ENCODE measurements around the gene HDAC4.

Gene HDAC4

GRCh38 chr2:239141021-239141760, 259.6 kb downstream of the HDAC4 start:
- no peak overlapping the region for H3K4me3 ChIP-seq (ENCODE audit: low read depth, low read length)
- no peak overlapping the region for H3K9ac ChIP-seq (ENCODE audit: low read depth, low read length)
- no peaks in the 10 kb centered on the region for H3K27me3 ChIP-seq (ENCODE audit: control insufficient read depth, insufficient read depth, low read length)
- no peaks in the 10 kb centered on the region for H3K9me3 ChIP-seq (ENCODE audit: control insufficient read depth, insufficient read depth, low read length)
- H3K36me3 ChIP-seq (ENCODE audit: control insufficient read depth, insufficient read depth, low read length), result peaks cover 15% of the 10 kb centered on the region
- no peaks in the 10 kb centered on the region for H3K4me1 ChIP-seq (ENCODE audit: control insufficient read depth, insufficient read depth, low read length)

GRCh38 chr2:239140346-239141020, 260.3 kb downstream of the HDAC4 start:
- no peaks in the 10 kb centered on the region for H3K27me3 ChIP-seq (ENCODE audit: control insufficient read depth, insufficient read depth, low read length)
- no peak overlapping the region for H3K4me3 ChIP-seq (ENCODE audit: low read depth, low read length)
- no peak overlapping the region for H3K9ac ChIP-seq (ENCODE audit: low read depth, low read length)
- peaks cover 15% of the 10 kb centered on the region for H3K36me3 ChIP-seq (ENCODE audit: control insufficient read depth, insufficient read depth, low read length)
- H3K4me1 ChIP-seq (ENCODE audit: control insufficient read depth, insufficient read depth, low read length), result no peaks in the 10 kb centered on the region
- H3K9me3 ChIP-seq (ENCODE audit: control insufficient read depth, insufficient read depth, low read length), result no peaks in the 10 kb centered on the region

GRCh38 chr2:239139566-239139965, 261.3 kb downstream of the HDAC4 start:
- Histone ChIP-seq H3K4me3 (ENCODE audit: low read depth, low read length) (no peak overlapping the region), H3K27me3 (ENCODE audit: control insufficient read depth, insufficient read depth, low read length) (no peaks in the 10 kb centered on the region), H3K9me3 (ENCODE audit: control insufficient read depth, insufficient read depth, low read length) (no peaks in the 10 kb centered on the region), H3K36me3 (ENCODE audit: control insufficient read depth, insufficient read depth, low read length) (peaks cover 15% of the 10 kb centered on the region), H3K9ac (ENCODE audit: low read depth, low read length) (no peak overlapping the region), H3K4me1 (ENCODE audit: control insufficient read depth, insufficient read depth, low read length) (no peaks in the 10 kb centered on the region)

GRCh38 chr2:239139101-239139500, 261.7 kb downstream of the HDAC4 start:
- Histone ChIP-seq H3K9me3 (ENCODE audit: control insufficient read depth, insufficient read depth, low read length) (no peaks in the 10 kb centered on the region), H3K27me3 (ENCODE audit: control insufficient read depth, insufficient read depth, low read length) (no peaks in the 10 kb centered on the region), H3K4me1 (ENCODE audit: control insufficient read depth, insufficient read depth, low read length) (no peaks in the 10 kb centered on the region), H3K36me3 (ENCODE audit: control insufficient read depth, insufficient read depth, low read length) (peaks cover 14% of the 10 kb centered on the region), H3K9ac (ENCODE audit: low read depth, low read length) (no peak overlapping the region), H3K4me3 (ENCODE audit: low read depth, low read length) (no peak overlapping the region)

GRCh38 chr2:239138610-239139009, 262.2 kb downstream of the HDAC4 start:
- no peaks in the 10 kb centered on the region for H3K27me3 ChIP-seq (ENCODE audit: control insufficient read depth, insufficient read depth, low read length)
- no peak overlapping the region for H3K9ac ChIP-seq (ENCODE audit: low read depth, low read length)
- peaks cover 17% of the 10 kb centered on the region for H3K36me3 ChIP-seq (ENCODE audit: control insufficient read depth, insufficient read depth, low read length)
- no peaks in the 10 kb centered on the region for H3K4me1 ChIP-seq (ENCODE audit: control insufficient read depth, insufficient read depth, low read length)
- H3K9me3 ChIP-seq (ENCODE audit: control insufficient read depth, insufficient read depth, low read length), result no peaks in the 10 kb centered on the region
- H3K4me3 ChIP-seq (ENCODE audit: low read depth, low read length), result no peak overlapping the region

GRCh38 chr2:239137898-239138283, 262.9 kb downstream of the HDAC4 start:
- Histone ChIP-seq H3K27me3 (ENCODE audit: control insufficient read depth, insufficient read depth, low read length) (no peaks in the 10 kb centered on the region), H3K4me1 (ENCODE audit: control insufficient read depth, insufficient read depth, low read length) (no peaks in the 10 kb centered on the region), H3K36me3 (ENCODE audit: control insufficient read depth, insufficient read depth, low read length) (peaks cover 16% of the 10 kb centered on the region), H3K9me3 (ENCODE audit: control insufficient read depth, insufficient read depth, low read length) (no peaks in the 10 kb centered on the region), H3K4me3 (ENCODE audit: low read depth, low read length) (no peak overlapping the region), H3K9ac (ENCODE audit: low read depth, low read length) (no peak overlapping the region)

GRCh38 chr2:239137165-239137897, 263.5 kb downstream of the HDAC4 start:
- Histone ChIP-seq H3K9me3 (ENCODE audit: control insufficient read depth, insufficient read depth, low read length) (no peaks in the 10 kb centered on the region), H3K4me1 (ENCODE audit: control insufficient read depth, insufficient read depth, low read length) (no peaks in the 10 kb centered on the region), H3K27me3 (ENCODE audit: control insufficient read depth, insufficient read depth, low read length) (no peaks in the 10 kb centered on the region), H3K36me3 (ENCODE audit: control insufficient read depth, insufficient read depth, low read length) (peaks cover 21% of the 10 kb centered on the region), H3K9ac (ENCODE audit: low read depth, low read length) (no peak overlapping the region), H3K4me3 (ENCODE audit: low read depth, low read length) (no peak overlapping the region)

GRCh38 chr2:239136762-239137161, 264.1 kb downstream of the HDAC4 start:
- Histone ChIP-seq H3K27me3 (ENCODE audit: control insufficient read depth, insufficient read depth, low read length) (no peaks in the 10 kb centered on the region), H3K4me3 (ENCODE audit: low read depth, low read length) (no peak overlapping the region), H3K4me1 (ENCODE audit: control insufficient read depth, insufficient read depth, low read length) (no peaks in the 10 kb centered on the region), H3K9ac (ENCODE audit: low read depth, low read length) (no peak overlapping the region), H3K36me3 (ENCODE audit: control insufficient read depth, insufficient read depth, low read length) (peaks cover 20% of the 10 kb centered on the region), H3K9me3 (ENCODE audit: control insufficient read depth, insufficient read depth, low read length) (no peaks in the 10 kb centered on the region)

- no peaks in the 10 kb centered on the region for H3K9me3 ChIP-seq (ENCODE audit: control insufficient read depth, insufficient read depth, low read length)
- no peaks in the 10 kb centered on the region for H3K27me3 ChIP-seq (ENCODE audit: control insufficient read depth, insufficient read depth, low read length)
- peaks cover 23% of the 10 kb centered on the region for H3K36me3 ChIP-seq (ENCODE audit: control insufficient read depth, insufficient read depth, low read length)
These were observed 264.6 kb downstream of the HDAC4 start for GRCh38 chr2:239136203-239136602.

GRCh38 chr2:239135531-239135930, 265.3 kb downstream of the HDAC4 start:
- H3K27me3 ChIP-seq (ENCODE audit: control insufficient read depth, insufficient read depth, low read length), result no peaks in the 10 kb centered on the region
- H3K36me3 ChIP-seq (ENCODE audit: control insufficient read depth, insufficient read depth, low read length), result peaks cover 27% of the 10 kb centered on the region
- no peaks in the 10 kb centered on the region for H3K4me1 ChIP-seq (ENCODE audit: control insufficient read depth, insufficient read depth, low read length)
- no peak overlapping the region for H3K9ac ChIP-seq (ENCODE audit: low read depth, low read length)
- no peaks in the 10 kb centered on the region for H3K9me3 ChIP-seq (ENCODE audit: control insufficient read depth, insufficient read depth, low read length)
- no peak overlapping the region for H3K4me3 ChIP-seq (ENCODE audit: low read depth, low read length)

More at GRCh38 chr2:239136203-239136602, 264.6 kb downstream of the HDAC4 start:
- no peak overlapping the region for H3K9ac ChIP-seq (ENCODE audit: low read depth, low read length)
- no peak overlapping the region for H3K4me3 ChIP-seq (ENCODE audit: low read depth, low read length)
- no peaks in the 10 kb centered on the region for H3K4me1 ChIP-seq (ENCODE audit: control insufficient read depth, insufficient read depth, low read length)

- Histone ChIP-seq H3K9me3 (ENCODE audit: control insufficient read depth, insufficient read depth, low read length) (no peaks in the 10 kb centered on the region), H3K4me1 (ENCODE audit: control insufficient read depth, insufficient read depth, low read length) (no peaks in the 10 kb centered on the region), H3K4me3 (ENCODE audit: low read depth, low read length) (no peak overlapping the region), H3K27me3 (ENCODE audit: control insufficient read depth, insufficient read depth, low read length) (no peaks in the 10 kb centered on the region), H3K36me3 (ENCODE audit: control insufficient read depth, insufficient read depth, low read length) (peaks cover 24% of the 10 kb centered on the region), H3K9ac (ENCODE audit: low read depth, low read length) (no peak overlapping the region)
These were observed 266.8 kb downstream of the HDAC4 start for GRCh38 chr2:239133945-239134570.

All from iPS-15b (cell line).